K562 (cell line): ENCODE data around the gene DLAT. TPM values are rescaled to one million over a fixed set of nuclear protein-coding genes. Genes with fewer than 3 reads are reported as not detected.

ENCODE experiments used
- CEBPG ChIP-seq, 3 experiments: fragments of 200-800 bp in 1 of 3; sonication (Bioruptor generic) in 1 of 3; sonication (generic) in 1 of 3; formaldehyde crosslinking in 1 of 3; IDR thresholded peaks in 2 of 3; conservative IDR thresholded peaks in 1 of 3; 2 replicates each; pipeline versions ENCODE4 v1.6.1 to v1.8.0; 2016 to 2022; ENCODE audit warnings: missing compliant biosample characterization in 2 of 3, missing genetic modification characterization in 2 of 3, mild to moderate bottlenecking in 1 of 3, missing genetic modification reagents in 1 of 3
- CHAMP1 ChIP-seq: fragments of 450-650 bp; IDR thresholded peaks from 2 replicates; pipeline ENCODE4 v1.6.1; 2016; ENCODE audit warnings: mild to moderate bottlenecking
- E2F8 ChIP-seq: fragments of 450-650 bp; IDR thresholded peaks from 2 replicates; pipeline ENCODE4 v1.7.1; 2018; ENCODE audit warnings: mild to moderate bottlenecking, low read depth; ENCODE audit not compliant: partially characterized antibody
- GATAD2B ChIP-seq: fragments of 450-650 bp; IDR thresholded peaks from 2 replicates; pipeline ENCODE4 v1.6.1; 2017; ENCODE audit warnings: mild to moderate bottlenecking, borderline replicate concordance
- GTF3C2 ChIP-seq: IDR thresholded peaks from 3 replicates; pipeline ENCODE4 v1.6.1; 2011; ENCODE audit warnings: borderline replicate concordance, mild to moderate bottlenecking, moderate library complexity; ENCODE audit not compliant: insufficient read length; ENCODE audit errors: extremely low read depth
- NFIC ChIP-seq: fragments of 450-650 bp; IDR thresholded peaks from 2 replicates; pipeline ENCODE4 v1.6.1; 2017; ENCODE audit warnings: mild to moderate bottlenecking, inconsistent platforms
- PHF21A ChIP-seq: fragments of 450-650 bp; IDR thresholded peaks from 2 replicates; pipeline ENCODE4 v1.6.1; 2017; ENCODE audit warnings: low read depth, borderline replicate concordance
- RFX7 ChIP-seq: fragments of 250-450 bp; sonication (Bioruptor Pico); IDR thresholded peaks from 2 replicates; pipeline ENCODE4 v1.5.1; 2021; ENCODE audit warnings: mild to moderate bottlenecking
- SPI1 ChIP-seq: IDR thresholded peaks from 2 replicates; pipeline ENCODE4 v1.6.1; 2011; ENCODE audit warnings: low read depth, low read length, control low read depth, borderline replicate concordance
- TAF9B ChIP-seq: fragments of 450-650 bp; IDR thresholded peaks from 2 replicates; pipeline ENCODE4 v1.6.1; 2018; ENCODE audit warnings: mild to moderate bottlenecking; ENCODE audit not compliant: partially characterized antibody
- ZZZ3 ChIP-seq: fragments of 450-650 bp; IDR thresholded peaks from 2 replicates; pipeline ENCODE4 v1.6.1; 2016; ENCODE audit warnings: antibody characterized with exemption, mild to moderate bottlenecking, moderate library complexity
- polyA plus RNA-seq, 8 experiments: library from polyadenylated mRNA; depleted of rRNA in 4 of 8; stranded (reverse) in 5 of 8; unstranded in 3 of 8; fragments of >200 nt; fragmentation: Nextera tagmentation in 2 of 8; fragmentation: Illumina TruSeq in 1 of 8; extraction: Ambion mirVana in 2 of 8; extraction: Trizol in 1 of 8; gene quantifications; 2 replicates each; pipeline versions ENCODE4 v1.2.1 to v1.2.3, GENCODE V29; 2011 to 2014; ENCODE audit warnings: inconsistent platforms in 1 of 8, missing spikeins in 1 of 8
- total RNA-seq, 7 experiments: library from RNA; depleted of rRNA in 6 of 7; stranded (reverse); fragments of >200 nt in 6 of 7; fragmentation: Illumina TruSeq in 2 of 7; extraction: Trizol in 2 of 7; gene quantifications; 2 replicates each; pipeline versions ENCODE4 v1.2.1 to v1.2.3, GENCODE V29; 2011 to 2021; ENCODE audit warnings: low replicate concordance in 1 of 7
- TF ChIP-seq, protein P1 (sequence below), 3 experiments: fragments of 200-800 bp in 1 of 3; fragments of 250-450 bp in 1 of 3; fragments of 450-650 bp in 1 of 3; sonication (Bioruptor Pico) in 1 of 3; sonication (Bioruptor generic) in 1 of 3; formaldehyde crosslinking in 1 of 3; IDR thresholded peaks; 2 replicates each; pipeline versions ENCODE4 v1.6.1 to v1.8.0; 2016 to 2022; ENCODE audit warnings: mild to moderate bottlenecking in 2 of 3, missing genetic modification characterization in 2 of 3, missing compliant biosample characterization in 1 of 3, moderate library complexity in 1 of 3

DLAT gene
- total and polyA plus RNA-seq, 9 of the 15 experiments (the other 6 are each of a cell fraction or from before 2014, with no cell fraction given) = 41.7 to 152 (median 105) TPM

DNA sequence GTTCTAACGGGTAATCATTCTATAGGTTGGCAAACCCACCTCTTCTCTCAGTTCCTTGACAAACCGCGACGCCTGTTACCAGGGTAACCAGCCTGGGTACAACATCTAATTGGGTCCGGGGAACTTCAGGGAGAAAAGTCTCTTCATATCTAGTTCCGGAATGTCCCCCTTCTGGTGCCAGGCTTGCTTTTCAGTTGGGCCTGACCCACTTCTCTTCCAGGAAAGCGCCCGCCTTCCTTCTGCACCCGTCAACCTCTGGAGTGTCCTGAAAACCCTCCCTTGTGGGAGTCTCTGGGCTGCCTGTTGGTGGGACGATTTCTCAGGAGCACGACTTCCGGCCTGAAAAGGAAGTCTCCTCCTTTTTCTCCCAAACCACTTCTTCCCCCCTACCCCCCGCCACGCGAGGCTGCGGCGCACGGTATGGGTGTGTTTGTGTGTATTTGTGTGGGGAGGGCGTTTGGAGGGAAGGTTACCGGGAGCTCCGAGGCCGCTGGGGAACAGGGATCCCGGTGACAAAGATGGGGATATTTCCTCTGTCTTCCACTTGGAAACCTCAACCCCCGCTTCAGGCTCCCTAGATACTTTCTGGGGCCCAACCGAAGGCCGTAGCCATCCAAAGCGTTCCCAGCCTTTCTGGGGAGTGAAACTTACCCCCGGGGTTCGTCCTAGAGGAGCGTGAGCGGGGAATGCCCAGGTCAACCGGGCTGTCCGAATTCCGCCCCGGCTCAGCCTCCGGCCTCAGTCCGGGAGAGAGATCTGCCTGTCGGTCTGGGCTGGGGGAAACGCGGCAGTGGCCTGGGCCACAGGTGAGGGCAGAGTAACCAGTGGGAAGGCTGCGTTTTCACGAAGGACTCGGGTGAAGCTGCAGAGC lies 49.0 kb downstream of the DLAT start, which contains the start of the genes NKAPD1 and PIH1D2 (continued):
- peak; percentile 98 for TF ChIP-seq E2F8
- no peak for TF ChIP-seq RFX7 (CRISPR knock-in tag)
- peak; percentile 93 for TF ChIP-seq CHAMP1
- TF ChIP-seq ZZZ3 = 0 out of 2 replicates have a peak, but pooled peaks have one; percentile 72
- TF ChIP-seq, protein P1, sequence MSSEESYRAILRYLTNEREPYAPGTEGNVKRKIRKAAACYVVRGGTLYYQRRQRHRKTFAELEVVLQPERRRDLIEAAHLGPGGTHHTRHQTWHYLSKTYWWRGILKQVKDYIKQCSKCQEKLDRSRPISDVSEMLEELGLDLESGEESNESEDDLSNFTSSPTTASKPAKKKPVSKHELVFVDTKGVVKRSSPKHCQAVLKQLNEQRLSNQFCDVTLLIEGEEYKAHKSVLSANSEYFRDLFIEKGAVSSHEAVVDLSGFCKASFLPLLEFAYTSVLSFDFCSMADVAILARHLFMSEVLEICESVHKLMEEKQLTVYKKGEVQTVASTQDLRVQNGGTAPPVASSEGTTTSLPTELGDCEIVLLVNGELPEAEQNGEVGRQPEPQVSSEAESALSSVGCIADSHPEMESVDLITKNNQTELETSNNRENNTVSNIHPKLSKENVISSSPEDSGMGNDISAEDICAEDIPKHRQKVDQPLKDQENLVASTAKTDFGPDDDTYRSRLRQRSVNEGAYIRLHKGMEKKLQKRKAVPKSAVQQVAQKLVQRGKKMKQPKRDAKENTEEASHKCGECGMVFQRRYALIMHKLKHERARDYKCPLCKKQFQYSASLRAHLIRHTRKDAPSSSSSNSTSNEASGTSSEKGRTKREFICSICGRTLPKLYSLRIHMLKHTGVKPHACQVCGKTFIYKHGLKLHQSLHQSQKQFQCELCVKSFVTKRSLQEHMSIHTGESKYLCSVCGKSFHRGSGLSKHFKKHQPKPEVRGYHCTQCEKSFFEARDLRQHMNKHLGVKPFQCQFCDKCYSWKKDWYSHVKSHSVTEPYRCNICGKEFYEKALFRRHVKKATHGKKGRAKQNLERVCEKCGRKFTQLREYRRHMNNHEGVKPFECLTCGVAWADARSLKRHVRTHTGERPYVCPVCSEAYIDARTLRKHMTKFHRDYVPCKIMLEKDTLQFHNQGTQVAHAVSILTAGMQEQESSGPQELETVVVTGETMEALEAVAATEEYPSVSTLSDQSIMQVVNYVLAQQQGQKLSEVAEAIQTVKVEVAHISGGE (CRISPR knock-in tag; IDR thresholded peaks at IDR 0.05) = peak; percentile 98 to 99 (median 99)
- TF ChIP-seq GTF3C2 = no peak
- TF ChIP-seq TAF9B = peak; percentile 83
- TF ChIP-seq NFIC = peak; percentile 61; the same call in 1 of the 2 replicates
- 0 out of 2 replicates have a peak, but pooled peaks have one; percentile 48 for TF ChIP-seq GATAD2B
- no peak for TF ChIP-seq PHF21A
- 0 out of 2 replicates have a peak, but pooled peaks have one; percentile 17 for TF ChIP-seq CEBPG (CRISPR knock-in tag; IDR thresholded peaks at IDR 0.05)
- TF ChIP-seq CEBPG (tag; conservative IDR thresholded peaks at IDR 0.05 in 1 of 2, IDR thresholded peaks at IDR 0.05 in 1 of 2) = no peak
- 0 out of 2 replicates have a peak, but pooled peaks have one; percentile 57 for TF ChIP-seq SPI1
